ENCODE results near the gene SAMM50.
"Not testable (repeated sequence)": the region's sequence is repeated elsewhere in the genome, so short reads cannot be mapped to it uniquely, and the experiment has no call there.

SAMM50 gene

DNA sequence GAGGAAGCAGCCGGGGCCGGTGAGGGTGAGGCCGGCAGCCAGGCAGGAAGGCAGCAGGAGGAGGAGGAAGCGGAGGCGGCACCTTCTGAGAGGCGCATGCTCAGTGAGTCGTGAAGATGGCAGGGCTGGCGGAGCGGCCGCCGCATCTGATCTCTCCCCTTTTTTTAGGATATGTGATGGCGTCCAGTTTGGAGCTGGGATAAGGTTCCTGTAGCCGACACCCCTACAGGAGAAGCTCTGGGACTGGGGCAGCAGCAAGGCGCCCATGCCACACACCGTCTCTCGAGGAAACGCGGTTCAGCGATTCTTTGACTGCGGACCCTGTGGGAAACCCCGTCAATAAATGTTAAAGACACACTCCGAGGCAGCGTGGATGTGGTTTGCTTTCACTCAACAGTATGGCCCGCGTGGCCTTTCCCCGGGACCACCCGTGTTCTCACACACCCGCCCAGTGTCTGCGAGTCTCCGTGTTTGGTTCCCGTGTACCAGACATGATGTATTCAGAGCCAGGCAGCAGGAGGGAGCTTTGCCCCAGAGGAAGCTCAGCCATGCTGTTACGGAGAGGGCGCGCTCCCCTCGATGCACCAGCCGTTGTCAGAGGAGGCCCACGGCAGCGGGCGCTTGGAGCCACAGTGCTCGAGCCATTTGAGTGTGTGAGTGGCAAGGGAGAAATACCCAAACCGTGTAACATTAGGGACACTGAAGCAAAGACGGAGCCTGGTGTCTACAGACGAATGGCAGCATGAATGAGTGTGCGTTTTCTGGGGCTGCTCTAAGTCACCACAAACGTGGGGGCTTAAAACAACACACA is 41.1 kb downstream of the SAMM50 start:
- FAIRE-seq, result peak; percentile 91
- peak; percentile 76 for DNase-seq (ENCODE audit: extremely low spot score, insufficient read length, low read depth)

DNA sequence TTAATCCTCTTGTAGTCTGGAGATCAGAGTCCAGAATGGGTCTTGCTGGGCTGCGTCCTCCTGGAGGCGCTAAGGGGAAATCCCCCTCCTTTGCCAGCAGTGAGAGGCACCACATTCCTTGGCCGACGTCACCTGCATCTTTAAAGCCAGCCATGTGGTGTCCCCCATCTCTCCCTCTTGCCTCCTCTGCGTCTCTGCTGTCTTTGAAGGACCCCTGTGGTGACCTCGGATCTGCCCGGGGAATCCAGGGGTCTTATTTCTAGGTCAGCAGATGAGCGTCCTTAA is 41.7 kb downstream of the SAMM50 start:
- no peak for FAIRE-seq
- DNase-seq (ENCODE audit: extremely low spot score, insufficient read length, low read depth), result no peak

DNA sequence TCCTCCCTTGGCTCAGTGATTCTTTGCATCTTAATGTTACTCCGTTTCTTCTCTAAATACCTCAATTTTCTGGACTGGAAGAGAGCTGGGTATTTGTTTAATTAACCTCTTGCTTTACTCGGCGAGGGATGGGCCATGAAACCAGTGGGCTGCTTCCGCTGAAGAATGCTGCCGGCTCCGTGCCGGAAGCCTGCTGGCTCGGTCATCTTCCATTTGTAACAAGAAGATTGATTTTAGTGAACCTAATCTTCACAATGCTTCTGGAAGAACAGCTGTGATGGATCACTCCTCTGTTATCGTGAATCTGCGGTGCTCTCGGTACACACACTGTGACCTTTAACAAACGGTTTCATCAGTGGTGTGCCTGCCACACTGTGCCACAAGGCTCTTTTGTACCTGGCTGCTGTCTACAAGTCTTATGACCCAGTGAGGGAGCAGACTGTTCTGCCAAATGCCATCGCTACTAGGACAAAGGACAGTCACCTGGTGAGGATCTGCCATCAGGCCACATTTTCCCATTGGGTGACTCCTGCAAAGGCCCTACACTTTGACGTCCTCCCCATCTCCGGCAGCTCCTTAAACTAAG is 43.5 kb downstream of the SAMM50 start:
- no peak for FAIRE-seq
- DNase-seq (ENCODE audit: extremely low spot score, insufficient read length, low read depth), result no peak

DNA sequence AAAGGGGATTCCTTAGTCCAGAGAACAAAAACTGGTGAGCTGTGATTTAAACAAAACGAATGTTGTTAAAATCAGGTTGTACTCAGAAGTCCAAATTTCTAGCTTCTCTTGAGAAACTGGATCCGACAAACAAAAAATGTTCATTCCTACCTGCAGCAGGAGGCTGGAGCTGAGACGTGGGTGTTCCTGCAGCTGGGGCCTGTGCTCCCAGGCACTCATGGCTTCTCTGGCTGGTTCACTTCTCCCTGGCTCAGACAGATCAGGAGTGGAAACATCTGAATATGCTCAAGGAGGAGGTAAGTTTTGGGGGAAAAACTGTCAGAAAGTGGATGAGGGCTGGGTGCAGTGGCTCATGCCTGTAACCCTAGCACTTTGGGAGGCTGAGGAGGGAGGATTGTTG is 44.1 kb downstream of the SAMM50 start:
- DNase-seq (ENCODE audit: extremely low spot score, insufficient read length, low read depth), result no peak
- FAIRE-seq, result no peak

DNA sequence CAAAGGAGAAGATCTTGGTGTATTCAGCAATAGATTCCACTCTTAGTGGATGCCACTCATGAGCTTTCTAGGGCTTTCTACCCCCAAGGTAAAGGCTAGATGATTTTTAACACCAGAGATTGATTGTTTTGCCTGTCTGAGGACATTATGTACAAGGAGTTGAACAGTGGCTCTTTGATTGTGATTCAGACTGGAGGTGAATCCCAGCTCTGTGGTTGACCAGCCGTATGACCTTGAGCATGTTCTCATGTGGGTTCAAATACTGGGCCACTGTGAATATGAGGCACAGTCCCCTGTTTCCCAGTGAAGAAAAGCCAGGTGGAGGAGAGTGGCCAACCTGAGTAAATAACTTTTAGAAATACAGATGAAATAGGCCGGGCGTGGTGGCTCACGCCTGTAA is 44.9 kb downstream of the SAMM50 start:
- FAIRE-seq, result no peak
- DNase-seq (ENCODE audit: extremely low spot score, insufficient read length, low read depth), result no peak

DNA sequence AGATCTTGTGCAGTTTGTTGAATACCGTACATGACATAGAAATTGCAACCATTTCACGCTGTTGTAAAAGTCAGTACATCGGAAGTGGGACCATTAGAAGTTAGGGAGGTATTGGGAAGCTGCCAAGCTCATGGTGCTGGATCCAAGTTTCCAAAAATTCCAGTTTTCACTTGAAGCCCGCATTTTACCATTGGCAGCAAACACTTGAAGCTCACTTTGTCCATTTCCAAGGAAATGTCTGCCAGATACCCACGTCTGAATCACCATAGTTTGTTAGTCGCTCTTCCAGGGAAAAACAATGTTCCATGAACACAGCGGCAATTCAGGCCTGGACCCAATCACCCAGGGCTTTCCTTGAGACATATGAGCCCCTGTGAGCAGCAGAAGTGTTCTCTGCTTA is 46.3 kb downstream of the SAMM50 start:
- FAIRE-seq (no peak), DNase-seq (ENCODE audit: extremely low spot score, insufficient read length, low read depth) (no peak)

DNA sequence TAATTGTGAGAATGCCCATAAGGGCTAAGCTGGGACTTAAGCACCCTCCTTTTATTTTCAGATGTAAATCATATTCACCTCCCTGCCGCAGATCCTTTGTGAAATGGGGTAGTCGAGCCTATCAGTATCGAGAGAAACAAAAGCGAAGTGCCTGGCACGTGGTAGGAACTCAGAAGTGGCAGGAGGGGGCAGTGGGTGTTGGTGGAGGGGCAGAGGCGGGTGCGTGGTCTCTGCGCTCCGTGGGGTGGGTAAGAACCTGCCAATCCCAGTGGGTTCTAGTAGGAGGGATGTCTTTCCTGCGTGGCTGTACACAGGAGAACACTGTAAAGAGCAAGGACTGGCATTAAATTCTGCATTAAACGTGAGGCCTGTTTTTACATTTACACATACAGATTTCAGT is 47.1 kb downstream of the SAMM50 start:
- FAIRE-seq (no peak), DNase-seq (ENCODE audit: extremely low spot score, insufficient read length, low read depth) (no peak)

DNA sequence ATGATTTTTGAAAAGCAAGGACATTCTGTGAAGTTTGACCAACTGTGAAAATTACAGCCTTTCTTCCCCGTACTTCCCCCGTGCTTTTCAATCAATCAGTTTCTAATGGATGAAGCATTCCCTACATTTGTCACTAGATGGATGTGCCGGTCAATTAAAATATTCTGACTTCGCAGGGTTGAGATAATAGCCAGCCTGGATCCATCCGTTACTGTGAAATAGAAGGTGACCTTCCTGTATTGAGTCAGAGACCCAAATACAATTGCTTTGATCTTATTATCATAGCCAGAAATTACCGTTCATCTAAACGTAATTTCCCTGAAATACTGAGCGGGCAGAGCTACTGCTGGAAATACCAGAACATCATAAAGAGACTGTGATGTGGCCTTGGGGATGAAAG is 47.8 kb downstream of the SAMM50 start:
- DNase-seq (ENCODE audit: extremely low spot score, insufficient read length, low read depth) (no peak), FAIRE-seq (no peak)

DNA sequence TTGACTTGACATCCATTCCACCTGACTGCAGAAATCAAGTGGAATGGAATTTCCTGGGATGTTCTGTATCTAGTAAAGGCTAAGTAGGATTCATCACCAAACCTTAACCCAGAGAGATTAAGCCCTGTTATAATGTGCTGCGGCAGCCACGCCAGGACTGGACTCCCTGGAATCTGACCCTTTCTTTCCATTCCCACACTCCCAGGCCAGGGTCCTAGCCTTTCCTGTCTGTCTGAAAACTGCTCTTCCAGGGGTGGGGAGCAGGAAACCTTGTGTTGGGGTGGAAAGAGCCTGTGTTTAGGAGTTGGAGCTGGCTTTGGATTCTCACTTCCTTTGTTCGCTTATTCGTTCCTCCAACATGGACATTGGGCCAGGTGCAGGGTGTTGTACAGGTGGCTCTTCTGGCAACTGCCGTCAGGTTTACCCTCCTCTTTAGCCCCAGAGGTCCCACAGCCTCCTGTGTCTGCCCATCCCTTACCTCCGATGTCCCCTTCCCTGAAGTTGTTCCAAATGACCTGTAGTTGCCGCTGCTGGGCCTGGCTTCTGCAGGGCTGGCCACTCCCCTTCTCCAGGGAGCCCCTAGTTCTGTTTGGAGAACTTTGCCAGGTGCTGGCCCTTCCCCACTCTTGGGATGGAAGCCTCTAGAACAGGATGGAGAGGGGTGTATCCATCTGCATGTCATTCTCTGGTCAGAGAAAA is 48.3 kb downstream of the SAMM50 start:
- FAIRE-seq (no peak), DNase-seq (ENCODE audit: extremely low spot score, insufficient read length, low read depth) (no peak)

DNA sequence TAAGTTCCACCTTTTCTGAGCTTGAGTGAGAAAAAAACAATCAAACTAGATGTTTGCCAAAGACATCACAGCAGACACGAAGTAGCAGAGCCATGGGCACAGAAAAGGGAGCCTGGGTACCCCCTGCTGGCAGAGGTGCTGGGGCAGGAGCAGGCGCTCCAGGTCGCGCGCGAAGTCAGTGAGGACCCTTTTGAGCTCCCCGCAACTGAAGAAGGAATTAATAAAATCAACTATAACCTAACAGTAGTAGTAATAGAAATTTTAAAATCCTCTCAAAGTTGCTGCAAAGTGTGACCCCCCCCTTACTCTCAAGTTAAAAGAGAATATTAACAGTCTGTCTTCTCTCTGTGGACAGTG is 48.8 kb downstream of the SAMM50 start:
- FAIRE-seq, result no peak
- no peak for DNase-seq (ENCODE audit: extremely low spot score, insufficient read length, low read depth)

DNA sequence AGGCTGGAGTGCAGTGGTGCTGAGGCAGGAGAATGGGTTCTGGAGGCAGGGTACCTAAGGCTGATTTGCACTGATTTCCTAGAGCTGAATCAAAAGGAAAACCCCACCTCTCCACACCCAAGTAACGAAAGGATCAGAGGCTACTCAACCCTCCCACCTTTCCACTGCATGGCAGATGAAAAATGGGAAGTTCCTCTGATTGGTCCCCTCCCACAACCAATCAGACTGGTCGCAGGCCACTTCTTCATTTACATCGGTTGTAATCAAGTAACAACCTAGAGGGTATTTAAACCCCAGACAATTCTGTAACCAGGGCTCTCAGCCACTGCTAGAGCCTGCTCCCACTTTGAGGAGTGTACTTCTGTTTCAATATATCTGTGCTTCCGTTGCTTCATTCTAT is 50.3 kb downstream of the SAMM50 start:
- no peak for FAIRE-seq
- no peak for DNase-seq (ENCODE audit: extremely low spot score, insufficient read length, low read depth)

DNA sequence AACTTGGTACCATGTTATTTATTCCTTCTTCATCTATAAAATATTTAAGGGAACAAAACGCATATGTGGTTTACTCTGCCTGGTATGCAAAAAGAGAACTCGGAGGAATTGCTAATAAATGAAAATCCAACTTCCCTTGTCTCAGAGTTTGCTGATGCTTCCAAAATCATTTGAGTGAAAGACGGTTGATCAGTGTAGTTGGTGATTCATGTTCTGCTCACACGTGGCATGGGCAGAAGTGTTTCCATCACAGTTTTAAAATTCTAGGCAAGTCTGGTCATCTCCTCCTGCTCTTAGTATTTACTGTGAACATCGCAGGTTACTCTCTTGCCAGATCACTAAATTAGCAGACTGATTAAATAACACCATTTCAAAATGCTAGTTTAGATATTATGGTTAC is 56.9 kb downstream of the SAMM50 start:
- FAIRE-seq (no peak), DNase-seq (ENCODE audit: extremely low spot score, insufficient read length, low read depth) (no peak)

DNA sequence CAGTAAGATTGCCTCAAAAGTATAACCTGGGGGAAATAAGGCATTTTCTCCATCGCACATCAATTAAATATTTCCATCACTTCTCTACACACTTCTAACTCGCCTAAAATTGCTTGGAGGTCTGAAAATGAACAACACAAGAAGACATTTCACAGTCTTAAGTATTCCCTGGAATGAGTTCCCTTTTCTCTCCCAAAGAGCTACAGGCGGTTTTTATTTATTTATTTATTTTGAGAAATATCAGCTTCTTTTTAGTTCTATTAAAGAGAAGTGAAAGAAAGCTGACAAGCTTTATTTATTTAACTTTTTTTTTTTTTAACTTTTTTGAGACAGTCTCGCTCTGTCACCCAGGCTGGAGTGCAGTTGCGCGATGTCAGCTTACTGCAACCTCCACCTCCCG is 57.3 kb downstream of the SAMM50 start:
- DNase-seq (ENCODE audit: extremely low spot score, insufficient read length, low read depth), result no peak
- FAIRE-seq, result no peak

DNA sequence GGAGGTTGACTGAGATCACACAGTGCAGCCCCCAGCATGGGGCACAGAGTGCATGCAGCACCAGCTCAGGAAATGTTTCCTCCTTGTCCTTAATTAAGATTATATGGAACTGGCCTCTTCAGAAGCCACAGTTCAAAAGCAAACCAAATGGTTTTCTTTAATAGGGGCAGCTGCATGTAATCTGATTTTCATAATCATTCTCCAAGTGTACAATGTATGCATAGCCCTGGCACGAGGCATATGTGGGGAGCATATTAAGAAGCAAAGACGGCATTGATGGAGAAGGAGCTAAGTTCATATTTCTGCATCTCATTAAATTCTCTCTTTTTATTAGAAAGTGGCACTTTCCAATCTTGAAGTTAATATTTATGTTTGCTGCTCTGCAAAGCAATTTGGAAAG is 59.0 kb downstream of the SAMM50 start:
- DNase-seq (ENCODE audit: extremely low spot score, insufficient read length, low read depth) (no peak), FAIRE-seq (no peak)

DNA sequence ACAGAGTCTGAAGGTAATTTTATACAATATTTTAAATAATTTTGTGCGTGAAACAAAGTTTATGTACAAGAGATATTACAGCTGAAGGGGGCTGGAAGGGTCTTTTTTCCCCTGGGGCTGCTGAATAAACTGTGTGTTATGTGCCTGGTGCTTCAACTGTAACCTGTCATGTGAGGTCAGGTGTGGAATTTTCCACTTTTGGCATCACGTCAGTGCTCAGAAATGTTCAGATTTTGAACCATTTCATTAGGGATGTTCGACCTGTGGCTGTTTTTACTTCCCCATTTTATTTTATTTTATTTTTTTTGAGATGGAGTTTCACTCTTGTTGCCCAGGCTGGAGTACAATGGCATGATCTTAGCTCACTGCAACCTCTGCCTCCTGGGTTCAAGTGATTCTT is 61.3 kb downstream of the SAMM50 start:
- not testable (repeated sequence) for FAIRE-seq; DNase-seq (ENCODE audit: extremely low spot score, insufficient read length, low read depth)

DNA sequence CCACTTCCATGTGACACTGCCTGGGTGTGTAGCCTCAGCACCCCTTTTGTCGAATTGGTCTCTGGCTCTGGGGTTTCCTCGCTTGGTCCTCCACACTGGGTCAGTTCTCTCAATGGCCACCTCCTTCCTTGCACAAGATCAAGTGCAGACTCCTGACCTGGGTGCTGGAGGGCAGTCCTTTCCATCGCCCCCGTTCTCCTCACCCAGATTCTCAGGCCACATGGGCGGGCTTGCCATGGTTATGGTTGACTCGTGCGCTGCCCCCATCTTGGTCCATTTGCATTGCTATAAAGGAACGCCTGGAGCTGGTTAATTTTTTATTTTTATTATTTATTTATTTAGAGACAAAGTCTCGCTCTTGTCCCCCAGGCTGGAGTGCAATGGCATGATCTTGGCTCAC is 63.4 kb downstream of the SAMM50 start:
- FAIRE-seq (no peak), DNase-seq (ENCODE audit: extremely low spot score, insufficient read length, low read depth) (no peak)

DNA sequence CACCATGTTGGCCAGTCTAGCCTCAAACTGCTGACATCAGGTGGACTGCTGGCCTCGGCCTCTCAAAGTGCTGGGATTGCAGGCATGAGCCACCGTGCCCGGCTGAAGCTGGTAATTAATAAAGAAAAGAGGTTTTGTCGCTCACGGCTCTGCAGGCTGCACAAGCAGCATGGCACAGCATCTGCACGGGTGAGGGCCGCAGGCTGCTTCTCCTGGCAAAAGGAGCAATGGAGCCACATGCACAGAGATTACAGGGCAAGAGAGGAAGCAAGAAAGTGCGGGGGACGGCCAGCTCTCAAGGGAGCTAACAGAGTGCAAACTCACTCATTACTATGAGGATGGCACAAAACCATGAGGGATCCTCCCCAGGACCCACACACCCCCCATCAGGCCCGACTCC is 64.2 kb downstream of the SAMM50 start:
- FAIRE-seq (no peak), DNase-seq (ENCODE audit: extremely low spot score, insufficient read length, low read depth) (no peak)

DNA sequence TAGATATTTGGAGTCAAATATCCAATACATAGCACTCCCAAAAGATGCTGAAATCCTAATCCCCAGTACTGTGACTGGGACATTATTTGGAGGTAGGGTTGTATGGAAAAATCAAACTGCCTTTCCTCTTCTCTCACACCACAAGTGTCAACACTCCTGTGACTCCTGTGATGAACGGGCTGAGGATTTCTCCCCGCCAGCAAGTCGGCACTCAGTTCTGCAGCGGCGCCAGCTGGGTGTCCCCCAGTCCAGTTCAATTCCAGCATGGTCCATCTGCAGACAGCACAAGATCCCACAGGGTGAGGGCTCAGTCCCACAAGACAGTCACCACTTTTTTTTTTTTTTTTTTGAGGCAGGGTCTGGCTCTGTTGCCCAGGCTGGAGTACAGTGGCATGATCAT is 64.6 kb downstream of the SAMM50 start:
- FAIRE-seq, result no peak
- DNase-seq (ENCODE audit: extremely low spot score, insufficient read length, low read depth), result no peak

DNA sequence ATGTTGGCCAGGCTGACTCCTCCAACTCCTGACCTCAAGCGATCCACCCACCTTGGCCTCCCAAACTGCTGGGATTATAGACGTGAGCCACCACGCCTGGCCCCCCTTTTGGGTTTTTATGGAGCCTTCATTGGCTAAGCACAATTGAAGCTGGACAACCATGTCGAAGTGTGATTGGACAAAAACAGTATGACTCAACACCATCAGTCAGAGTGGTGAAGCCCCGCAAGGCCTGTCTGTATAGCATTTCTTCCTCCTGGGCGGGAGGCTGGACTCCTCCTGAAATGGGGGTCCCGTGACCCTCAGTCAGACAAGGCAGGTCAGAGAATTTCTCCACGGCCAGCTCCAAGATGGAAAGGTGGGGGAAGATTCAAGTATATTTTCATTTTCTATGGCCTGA is 65.7 kb downstream of the SAMM50 start:
- DNase-seq (ENCODE audit: extremely low spot score, insufficient read length, low read depth) (no peak), FAIRE-seq (no peak)

DNA sequence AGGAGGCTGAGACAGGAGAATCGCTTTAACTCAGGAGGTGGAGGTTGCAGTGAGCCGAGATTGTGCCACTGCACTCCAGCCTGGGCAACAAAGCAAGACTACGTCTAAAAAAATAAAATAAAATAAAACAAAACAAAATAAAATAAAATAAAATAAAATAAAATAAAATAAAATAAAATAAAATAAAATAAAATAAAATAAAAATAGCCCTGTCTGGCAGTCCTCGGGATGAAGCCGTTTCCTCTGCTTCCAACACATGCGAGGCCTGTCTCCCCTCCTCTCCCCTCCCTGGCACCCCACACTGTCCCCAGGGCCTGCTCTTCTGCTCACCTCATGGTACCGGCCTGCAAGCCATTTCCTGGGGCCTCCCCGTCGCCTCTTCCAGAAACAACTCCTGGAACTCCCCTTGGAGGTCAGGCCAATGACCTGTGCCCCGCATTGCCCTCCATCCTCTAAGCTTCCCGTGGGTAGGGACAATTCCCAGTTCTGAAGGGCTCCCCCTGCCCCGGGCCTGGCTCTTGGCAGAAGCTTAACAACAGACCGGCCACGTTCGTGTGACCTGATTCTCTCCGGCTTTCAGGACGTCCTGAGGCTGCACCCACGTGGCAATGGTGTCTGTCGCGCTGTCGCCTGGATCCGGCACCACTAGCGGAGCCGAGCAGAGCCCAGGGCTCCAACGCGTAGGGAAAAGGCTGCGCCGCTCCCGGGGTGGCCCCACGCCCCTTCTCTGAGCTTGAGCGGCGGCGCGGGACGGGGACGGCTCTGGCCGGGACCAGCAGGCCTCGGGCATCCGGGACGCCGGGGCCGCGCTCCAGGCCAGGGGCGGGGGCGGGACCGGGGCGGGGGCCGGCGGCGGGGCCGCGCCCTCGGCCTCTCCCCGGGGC is 68.4 kb downstream of the SAMM50 start:
- DNase-seq (ENCODE audit: extremely low spot score, insufficient read length, low read depth) (no peak), FAIRE-seq (peak; percentile 59)
